NK-92 (cell line): ENCODE measurements around the gene FLT1.

ENCODE experiments used
- DNase-seq: peaks from one replicate; lab custom pipeline; 2025; ENCODE audit not compliant: unreplicated experiment; lab: John Stamatoyannopoulos, UW

Gene FLT1

DNA sequence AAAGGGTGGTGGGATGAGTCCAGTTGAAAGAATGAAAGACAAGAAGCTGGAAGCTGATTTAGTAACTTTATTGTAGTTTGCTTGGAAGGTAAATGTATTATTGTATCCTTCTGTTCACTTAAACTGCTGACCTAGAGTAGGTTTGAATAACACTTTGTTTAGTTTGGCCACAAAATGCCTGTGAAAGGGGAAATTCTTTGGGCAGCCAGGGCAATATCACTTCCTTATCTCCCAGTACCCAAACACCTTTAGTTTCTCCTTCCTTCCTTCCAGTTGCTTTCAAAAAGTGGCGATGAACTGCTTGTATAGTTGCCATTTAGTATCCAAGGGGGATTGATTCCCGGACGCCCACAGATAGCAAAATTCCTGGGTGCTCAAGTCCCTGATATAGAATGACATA, 236.5 kb downstream of the FLT1 start:
- no peak for DNase-seq

GRCh38 chr13:28257305-28257704, 237.6 kb downstream of the FLT1 start:
- DNase-seq: no peak

DNA sequence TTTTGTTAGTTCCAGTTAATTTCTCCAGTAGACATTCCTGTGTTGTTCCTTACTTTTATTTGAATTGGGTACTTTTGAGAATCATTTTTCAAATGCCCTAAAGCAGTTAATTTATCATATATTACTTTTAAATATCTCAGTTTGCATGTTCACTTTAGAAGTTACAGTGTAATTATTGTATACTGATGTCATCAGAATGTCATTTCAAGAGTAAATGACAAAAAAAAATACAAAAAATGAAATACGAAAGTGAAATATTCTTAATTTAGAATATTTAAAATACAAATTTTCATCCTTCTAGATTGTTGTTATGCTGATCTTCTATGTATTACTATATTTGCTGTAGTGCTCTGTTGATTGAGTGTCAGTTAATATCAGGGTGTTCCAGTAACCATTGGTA, 242.4 kb downstream of the FLT1 start:
- no peak for DNase-seq

- no peak for DNase-seq
Measured at GRCh38 chr13:28251466-28251865, 243.5 kb downstream of the FLT1 start.

DNA sequence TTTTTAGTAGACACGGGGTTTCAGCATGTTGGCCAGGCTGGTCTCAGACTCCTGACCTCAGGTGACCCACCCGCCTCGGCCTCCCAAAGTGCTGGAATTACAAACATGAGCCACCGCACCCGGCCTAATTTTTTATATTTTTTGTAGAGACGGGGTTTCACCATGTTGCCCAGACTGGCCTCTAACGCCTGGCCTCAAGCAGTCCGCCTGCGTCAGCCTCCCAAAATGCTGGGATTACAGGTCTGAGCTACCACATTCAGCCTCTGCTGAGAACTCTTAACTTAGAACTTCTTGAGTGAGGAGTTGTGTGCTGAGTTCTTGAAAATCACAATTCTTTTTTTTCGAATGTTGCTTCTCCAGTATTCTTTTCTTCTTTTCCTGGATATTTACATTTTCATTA, 244.4 kb downstream of the FLT1 start:
- no peak for DNase-seq
